Sigmoid colon (tissue), 7 donors: Measurements from ENCODE around the gene TUBG2. TPM values are rescaled to one million over a fixed set of nuclear protein-coding genes. Genes with fewer than 3 reads are reported as not detected.

Experiments used
- DNase-seq: peaks from one replicate; pipeline ENCODE4 v3.0.0-alpha.2; 2019
- H3K27ac ChIP-seq, 4 donors: fragments of 200-600 bp; sonication (generic); one replicate each; pipeline ENCODE4 v1.5.1; 2016 to 2019; ENCODE audit warnings: mild to moderate bottlenecking in 1 of 4
- H3K27me3 ChIP-seq, 3 donors: fragments of 200-600 bp; sonication (generic); one replicate each; pipeline ENCODE4 v1.5.1; 2019; ENCODE audit warnings: mild to moderate bottlenecking in 1 of 3
- H3K36me3 ChIP-seq, 4 donors: fragments of 200-600 bp; sonication (generic); one replicate each; pipeline ENCODE4 v1.5.1; 2016 to 2019
- H3K4me1 ChIP-seq, 4 donors: fragments of 200-600 bp; sonication (generic); one replicate each; pipeline ENCODE4 v1.5.1; 2017 to 2019
- H3K4me3 ChIP-seq, 4 donors: fragments of 200-600 bp; sonication (generic); one replicate each; pipeline ENCODE4 v1.5.1; 2017 to 2019; ENCODE audit warnings: mild to moderate bottlenecking in 2 of 4, moderate library complexity in 1 of 4
- H3K9me3 ChIP-seq, 4 donors: fragments of 200-600 bp in 3 of 4; sonication (generic) in 3 of 4; one replicate each; pipeline versions ENCODE4 v1.5.1 to v1.6.1; 2013 to 2019
- CTCF ChIP-seq, 4 experiments: fragments of 450-650 bp in 3 of 4; fragments of 200-600 bp in 1 of 4; IDR thresholded peaks; one replicate each; pipeline ENCODE4 v1.5.1; 2016 to 2019; ENCODE audit warnings: antibody characterized with exemption in 4 of 4, mild to moderate bottlenecking in 3 of 4, moderate library complexity in 2 of 4
- EP300 ChIP-seq, 4 donors: sonication (generic); formaldehyde crosslinking; IDR thresholded peaks; one replicate each; pipeline ENCODE4 v1.6.1; 2017; ENCODE audit warnings: antibody characterized with exemption in 4 of 4
- POLR2A ChIP-seq, 2 donors: fragments of 450-650 bp; IDR thresholded peaks; one replicate each; pipeline ENCODE4 v1.6.1; 2016; ENCODE audit warnings: antibody characterized with exemption in 2 of 2, mild to moderate bottlenecking in 2 of 2, moderate library complexity in 2 of 2
- POLR2AphosphoS5 ChIP-seq, 4 donors: sonication (generic); formaldehyde crosslinking; IDR thresholded peaks; one replicate each; pipeline ENCODE4 v1.6.1; 2017; ENCODE audit warnings: antibody characterized with exemption in 4 of 4
- WGBS, 2 donors: extraction: QIAGEN DNeasy Blood & Tissue Kit; methylation state at CpG; one replicate each; pipeline ENCODE4 v1.1.7; 2013; 5-methylcytosine and 5-hydroxymethylcytosine counted together
- intact Hi-C: fragments of 100-400 bp; cut with DNase I; formaldehyde crosslinking; loops from one replicate; pipeline ENCODE4 v1.15.1; 2023
- polyA plus RNA-seq, 3 donors: library from polyadenylated mRNA; stranded (reverse); fragments of 200-250 nt; gene quantifications; one replicate each; pipeline ENCODE4 v1.2.3, GENCODE V29; 2013
- small RNA-seq, 3 donors: library from RNA; depleted of rRNA; stranded (forward); fragments of <200 nt; gene quantifications; one replicate each; pipeline ENCODE3, GENCODE V24; 2016
- total RNA-seq, 4 donors: library from RNA; depleted of rRNA; stranded (reverse); fragments of >200 nt; gene quantifications; one replicate each; pipeline ENCODE4 v1.1.0, GENCODE V29; 2016
- donor health status: healthy with polysubstance abuse.
- donor health status: Bipolar disorder and iron deficiency.
- donor health status: healthy.

TUBG2 gene
- total and polyA plus RNA-seq, 7 donors, result 1.2 to 57.3 (median 28.0) TPM

- H3K27me3 ChIP-seq, result no peaks in the 10 kb centered on the region
- H3K4me1 ChIP-seq, result no peaks in the 10 kb centered on the region
- WGBS, 2 donors, result 87 to 90% methylated on average over 2 of the region's 2 CpGs
- intact Hi-C loops, result no loop called here
- H3K27ac ChIP-seq, result no peak overlapping the region
- no peak overlapping the region for H3K4me3 ChIP-seq
- TF ChIP-seq POLR2A (IDR thresholded peaks at IDR 0.05) (no peak), EP300 (IDR thresholded peaks at IDR 0.05) (no peak), CTCF (IDR thresholded peaks at IDR 0.05) (no peak), POLR2AphosphoS5 (IDR thresholded peaks at IDR 0.05) (no peak)
- H3K36me3 ChIP-seq, result peaks cover 46 to 100% (median 76%) of the 10 kb centered on the region in 4 donors
- H3K9me3 ChIP-seq, result no peaks in the 10 kb centered on the region
- DNase-seq, result no peak
Observed at GRCh38 chr17:42709561-42709960, 50.5 kb downstream of the TUBG2 start.

Small RNA genes within 50 kb of the gene (small RNA-seq; reads per million reads assigned to genes)
- 0 to 0.58 (median 0.11) reads per million in 3 donors for gene MIR6780A

Other genes with a start within 250 kb of the TUBG2 start
- gene CAVIN1, start 236.0 kb upstream of the TUBG2 start, total RNA-seq, result 100 to 1,000 TPM; 231 to 519 (median 409) TPM
- 10 to 100 TPM; 11.8 to 88.9 (median 50.1) TPM for gene CAVIN1, start 236.0 kb upstream of the TUBG2 start, polyA plus RNA-seq
- gene ATP6V0A1, start 200.4 kb upstream of the TUBG2 start, total RNA-seq, result 10 to 100 TPM; 36.0 to 96.1 (median 51.2) TPM
- gene ATP6V0A1, start 200.4 kb upstream of the TUBG2 start, polyA plus RNA-seq, result 10 to 100 TPM; 11.6 to 53.1 (median 16.2) TPM
- 10 to 100 TPM; 35.2 to 52.6 (median 45.0) TPM for gene NAGLU, start 123.0 kb upstream of the TUBG2 start, total RNA-seq
- 10 to 100 TPM in 2 of 3 donors, 1 to 10 TPM in 1; 9.7 to 33.2 (median 12.6) TPM for gene NAGLU, start 123.0 kb upstream of the TUBG2 start, polyA plus RNA-seq
- gene HSD17B1, start 106.4 kb upstream of the TUBG2 start, total RNA-seq, result 1 to 10 TPM in 2 of 4 donors, under 1 TPM in 2; 0.16 to 5.3 (median 0.86) TPM
- 1 to 10 TPM; 1.2 to 1.7 (median 1.4) TPM for gene HSD17B1, start 106.4 kb upstream of the TUBG2 start, polyA plus RNA-seq
- gene COASY, start 97.1 kb upstream of the TUBG2 start, total RNA-seq, result 10 to 100 TPM; 14.3 to 17.5 (median 16.3) TPM
- gene COASY, start 97.1 kb upstream of the TUBG2 start, polyA plus RNA-seq, result 10 to 100 TPM; 48.0 to 98.9 (median 80.7) TPM
- 10 to 100 TPM; 24.7 to 50.5 (median 30.8) TPM for gene MLX, start 92.2 kb upstream of the TUBG2 start, total RNA-seq
- gene MLX, start 92.2 kb upstream of the TUBG2 start, polyA plus RNA-seq, result 100 to 1,000 TPM in 1 of 3 donors, 10 to 100 TPM in 2; 77.1 to 129 (median 97.9) TPM
- gene PSMC3IP, start 81.6 kb upstream of the TUBG2 start, total RNA-seq, result 10 to 100 TPM in 1 of 4 donors, 1 to 10 TPM in 3; 4.6 to 10.3 (median 5.7) TPM
- 1 to 10 TPM; 2.3 to 5.8 (median 2.4) TPM for gene PSMC3IP, start 81.6 kb upstream of the TUBG2 start, polyA plus RNA-seq
- gene RETREG3, start 49.9 kb upstream of the TUBG2 start, total RNA-seq, result 10 to 100 TPM; 47.1 to 82.0 (median 53.7) TPM
- gene RETREG3, start 49.9 kb upstream of the TUBG2 start, polyA plus RNA-seq, result 10 to 100 TPM in 1 of 3 donors, 1 to 10 TPM in 2; 7.2 to 28.4 (median 7.4) TPM
- gene TUBG1, start 49.6 kb upstream of the TUBG2 start, total RNA-seq, result 10 to 100 TPM; 22.1 to 35.0 (median 23.9) TPM
- 10 to 100 TPM; 16.2 to 39.2 (median 30.3) TPM for gene TUBG1, start 49.6 kb upstream of the TUBG2 start, polyA plus RNA-seq
- gene PLEKHH3, start 17.7 kb downstream of the TUBG2 start, total RNA-seq, result 10 to 100 TPM; 12.3 to 25.2 (median 20.1) TPM
- gene PLEKHH3, start 17.7 kb downstream of the TUBG2 start, polyA plus RNA-seq, result 10 to 100 TPM in 1 of 3 donors, 1 to 10 TPM in 2; 4.4 to 14.7 (median 9.6) TPM
- gene CCR10, start 22.6 kb downstream of the TUBG2 start, total RNA-seq, result 1 to 10 TPM; 2.3 to 9.2 (median 3.5) TPM
- gene CCR10, start 22.6 kb downstream of the TUBG2 start, polyA plus RNA-seq, result 1 to 10 TPM in 1 of 3 donors, not detected in 2; 1.2 TPM
- gene CNTNAP1, start 23.2 kb downstream of the TUBG2 start, total RNA-seq, result 10 to 100 TPM in 3 of 4 donors, 1 to 10 TPM in 1; 7.4 to 46.8 (median 14.9) TPM
- 1 to 10 TPM in 1 of 3 donors, under 1 TPM in 2; under 0.01 to 7.7 (median 0.23) TPM for gene CNTNAP1, start 23.2 kb downstream of the TUBG2 start, polyA plus RNA-seq
- 10 to 100 TPM; 41.5 to 68.1 (median 42.3) TPM for gene EZH1, start 85.8 kb downstream of the TUBG2 start, total RNA-seq
- gene EZH1, start 85.8 kb downstream of the TUBG2 start, polyA plus RNA-seq, result 10 to 100 TPM in 1 of 3 donors, 1 to 10 TPM in 2; 5.3 to 24.1 (median 6.6) TPM
- gene RAMP2, start 101.9 kb downstream of the TUBG2 start, total RNA-seq, result 10 to 100 TPM; 11.2 to 26.6 (median 18.4) TPM
- gene RAMP2, start 101.9 kb downstream of the TUBG2 start, polyA plus RNA-seq, result 10 to 100 TPM in 2 of 3 donors, 1 to 10 TPM in 1; 2.3 to 21.0 (median 16.7) TPM
- 10 to 100 TPM; 27.1 to 40.3 (median 37.3) TPM for gene VPS25, start 114.2 kb downstream of the TUBG2 start, total RNA-seq
- gene VPS25, start 114.2 kb downstream of the TUBG2 start, polyA plus RNA-seq, result 100 to 1,000 TPM; 103 to 135 (median 105) TPM
- gene WNK4, start 121.3 kb downstream of the TUBG2 start, total RNA-seq, result under 1 TPM in 1 of 4 donors, not detected in 3; 0.28 TPM
- 10 to 100 TPM; 13.2 to 14.4 (median 14.0) TPM for gene WNK4, start 121.3 kb downstream of the TUBG2 start, polyA plus RNA-seq
- gene COA3, start 139.4 kb downstream of the TUBG2 start, total RNA-seq, result 100 to 1,000 TPM in 1 of 4 donors, 10 to 100 TPM in 3; 73.4 to 100 (median 98.2) TPM
- gene COA3, start 139.4 kb downstream of the TUBG2 start, polyA plus RNA-seq, result 100 to 1,000 TPM; 282 to 382 (median 295) TPM
- under 1 TPM in 1 of 4 donors, not detected in 3; 0.33 TPM for gene CNTD1, start 139.6 kb downstream of the TUBG2 start, total RNA-seq
- 1 to 10 TPM in 2 of 3 donors, under 1 TPM in 1; 0.42 to 7.2 (median 4.2) TPM for gene CNTD1, start 139.6 kb downstream of the TUBG2 start, polyA plus RNA-seq
- 100 to 1,000 TPM; 139 to 215 (median 161) TPM for gene BECN1, start 165.0 kb downstream of the TUBG2 start, total RNA-seq
- gene BECN1, start 165.0 kb downstream of the TUBG2 start, polyA plus RNA-seq, result 100 to 1,000 TPM in 2 of 3 donors, 10 to 100 TPM in 1; 98.8 to 141 (median 131) TPM
- gene PSME3, start 174.1 kb downstream of the TUBG2 start, total RNA-seq, result 10 to 100 TPM; 34.3 to 69.1 (median 57.5) TPM
- gene PSME3, start 174.1 kb downstream of the TUBG2 start, polyA plus RNA-seq, result 10 to 100 TPM; 59.5 to 94.9 (median 69.4) TPM
- 1 to 10 TPM; 1.2 to 2.1 (median 1.4) TPM for gene AOC2, start 185.3 kb downstream of the TUBG2 start, total RNA-seq
- 1 to 10 TPM in 1 of 3 donors, not detected in 2; 1.2 TPM for gene AOC2, start 185.3 kb downstream of the TUBG2 start, polyA plus RNA-seq
- 100 to 1,000 TPM in 2 of 4 donors, 10 to 100 TPM in 2; 58.1 to 227 (median 107) TPM for gene AOC3, start 191.9 kb downstream of the TUBG2 start, total RNA-seq
- gene AOC3, start 191.9 kb downstream of the TUBG2 start, polyA plus RNA-seq, result 10 to 100 TPM in 1 of 3 donors, 1 to 10 TPM in 2; 3.5 to 32.7 (median 5.4) TPM
- gene G6PC1, start 241.5 kb downstream of the TUBG2 start, total RNA-seq, result not detected
- under 1 TPM in 1 of 3 donors, not detected in 2; 0.23 TPM for gene G6PC1, start 241.5 kb downstream of the TUBG2 start, polyA plus RNA-seq